ENCODE results near the gene LYST. TPM values are rescaled to one million over a fixed set of nuclear protein-coding genes. Genes with fewer than 3 reads are reported as not detected.

The LYST gene
- total and polyA plus RNA-seq, 2 donors: 25.7 to 67.4 TPM

DNA sequence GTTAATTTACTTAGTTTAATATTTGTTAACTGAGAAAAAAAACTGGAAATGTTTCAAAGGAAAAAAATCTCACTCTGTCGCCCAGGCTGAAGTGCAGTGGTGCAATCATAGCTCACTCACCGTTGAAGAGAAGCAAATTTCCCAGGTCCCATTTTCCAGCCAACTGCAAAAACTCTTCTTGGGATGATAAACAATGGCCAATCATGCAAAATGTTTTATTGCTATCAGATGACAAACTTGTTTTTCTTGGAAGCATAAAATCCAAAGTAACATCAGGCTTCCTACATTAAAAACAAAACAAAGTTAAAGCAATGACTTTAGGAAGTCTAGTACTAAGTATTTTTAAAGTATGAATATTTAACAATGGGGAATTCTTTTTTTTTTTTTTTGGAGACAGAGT is 84.9 kb downstream of the LYST start:
- 95% methylated on average over 2 of the region's 2 CpGs for WGBS
- no peaks in the 10 kb centered on the region for H3K27me3 ChIP-seq (ENCODE audit: control insufficient read depth in 2 of 2, insufficient read depth in 1 of 2, low read length in 1 of 2)
- peaks cover 25 to 72% of the 10 kb centered on the region in 2 donors for H3K36me3 ChIP-seq (ENCODE audit: control insufficient read depth in 2 of 2, insufficient read depth in 2 of 2, low read length in 1 of 2)
- no peaks in the 10 kb centered on the region for H3K4me1 ChIP-seq (ENCODE audit: control insufficient read depth in 2 of 2, insufficient read depth in 2 of 2, low read length in 2 of 2)
- no peaks in the 10 kb centered on the region for H3K9me3 ChIP-seq (ENCODE audit: control insufficient read depth in 2 of 2, insufficient read depth in 1 of 2, low read length in 1 of 2)
- H3K27ac ChIP-seq (ENCODE audit: low read depth in 1 of 2, low read length in 1 of 2): no peak overlapping the region
- H3K4me3 ChIP-seq (ENCODE audit: low read length in 2 of 2): no peak overlapping the region
- no peak for DNase-seq (ENCODE audit: low read depth in 6 of 9, low spot score in 9 of 9)

DNA sequence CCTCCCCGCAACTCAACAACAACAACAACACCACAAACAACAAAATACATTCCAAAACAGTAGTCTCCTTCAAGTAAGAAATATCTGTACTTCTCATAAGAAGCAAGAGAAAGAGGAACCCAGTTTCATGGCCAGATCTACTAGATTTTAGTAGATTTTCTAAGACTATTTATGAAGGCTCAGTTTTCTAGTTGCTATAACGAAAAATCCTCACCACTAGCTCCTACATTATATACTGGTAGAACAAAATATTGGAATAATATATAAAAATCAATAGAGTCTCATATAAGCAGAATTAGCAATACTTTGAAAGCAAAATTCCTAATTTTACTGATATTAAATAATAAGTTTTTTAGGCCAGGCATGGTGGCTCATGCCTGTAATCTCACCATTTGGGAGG is 86.9 kb downstream of the LYST start:
- Histone ChIP-seq H3K4me1 (ENCODE audit: control insufficient read depth in 2 of 2, insufficient read depth in 2 of 2, low read length in 2 of 2) (no peaks in the 10 kb centered on the region), H3K27me3 (ENCODE audit: control insufficient read depth in 2 of 2, insufficient read depth in 1 of 2, low read length in 1 of 2) (no peaks in the 10 kb centered on the region), H3K27ac (ENCODE audit: low read depth in 1 of 2, low read length in 1 of 2) (no peak overlapping the region), H3K9me3 (ENCODE audit: control insufficient read depth in 2 of 2, insufficient read depth in 1 of 2, low read length in 1 of 2) (no peaks in the 10 kb centered on the region), H3K4me3 (ENCODE audit: low read length in 2 of 2) (no peak overlapping the region), H3K36me3 (ENCODE audit: control insufficient read depth in 2 of 2, insufficient read depth in 2 of 2, low read length in 1 of 2) (peaks cover 21 to 71% of the 10 kb centered on the region in 2 donors)
- DNase-seq (ENCODE audit: low read depth in 6 of 9, low spot score in 9 of 9): no peak
- WGBS: over 99% methylated on average over 2 of the region's 2 CpGs

DNA sequence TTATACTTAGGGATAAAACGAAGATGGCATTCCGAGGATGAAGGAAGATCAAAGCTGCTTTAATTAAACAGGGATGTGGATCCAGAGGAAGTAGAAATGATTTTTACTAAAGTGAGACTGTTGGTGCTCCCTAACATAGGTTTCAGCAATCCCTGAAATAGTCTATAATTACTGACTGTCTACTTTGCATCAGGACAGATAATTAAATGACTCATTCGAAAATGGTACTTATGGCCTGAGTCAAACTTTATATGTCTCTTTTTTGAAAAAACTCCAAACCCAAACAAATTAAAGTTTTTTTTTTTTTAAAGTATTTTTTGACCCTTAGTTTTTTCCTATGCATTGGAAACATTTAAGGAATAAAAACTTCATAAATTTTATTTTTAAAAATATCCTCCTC is 90.3 kb downstream of the LYST start:
- H3K27ac ChIP-seq (ENCODE audit: low read depth in 1 of 2, low read length in 1 of 2): no peak overlapping the region
- 98% methylated on average over 3 of the region's 3 CpGs for WGBS
- no peak for DNase-seq (ENCODE audit: low read depth in 6 of 9, low spot score in 9 of 9)
- peaks cover 14 to 74% of the 10 kb centered on the region in 2 donors for H3K36me3 ChIP-seq (ENCODE audit: control insufficient read depth in 2 of 2, insufficient read depth in 2 of 2, low read length in 1 of 2)
- no peaks in the 10 kb centered on the region for H3K27me3 ChIP-seq (ENCODE audit: control insufficient read depth in 2 of 2, insufficient read depth in 1 of 2, low read length in 1 of 2)
- H3K4me3 ChIP-seq (ENCODE audit: low read length in 2 of 2): no peak overlapping the region
- H3K4me1 ChIP-seq (ENCODE audit: control insufficient read depth in 2 of 2, insufficient read depth in 2 of 2, low read length in 2 of 2): no peaks in the 10 kb centered on the region
- no peaks in the 10 kb centered on the region for H3K9me3 ChIP-seq (ENCODE audit: control insufficient read depth in 2 of 2, insufficient read depth in 1 of 2, low read length in 1 of 2)

DNA sequence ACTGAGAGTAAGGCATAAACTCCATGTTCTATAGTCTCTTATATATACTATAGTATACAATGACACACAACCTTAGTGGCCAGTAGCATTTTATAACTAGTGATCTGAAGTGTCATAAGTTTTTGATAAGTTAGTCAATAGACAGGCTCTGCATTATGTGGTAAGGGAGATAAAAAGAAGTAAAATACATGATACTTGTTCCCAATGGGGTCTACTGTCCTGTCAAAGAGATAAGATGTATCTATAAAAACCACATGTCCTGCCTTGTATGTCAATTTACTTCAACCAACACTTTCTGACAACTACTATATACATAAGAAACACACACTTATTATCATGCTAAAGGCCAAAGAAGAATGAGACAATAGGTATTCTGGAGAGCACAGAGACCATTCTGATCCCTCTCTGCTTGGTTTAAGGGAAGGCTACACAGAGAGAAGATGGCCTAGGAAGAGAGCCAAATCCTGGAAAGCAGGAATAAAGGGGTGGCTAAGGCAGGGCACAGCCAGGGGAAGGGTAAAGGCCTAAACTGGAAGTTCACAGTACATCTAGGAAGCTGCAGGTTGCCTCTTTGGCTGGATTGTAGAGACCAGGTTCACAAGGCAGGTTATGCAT is 91.4 kb downstream of the LYST start:
- Histone ChIP-seq H3K9me3 (ENCODE audit: control insufficient read depth in 2 of 2, insufficient read depth in 1 of 2, low read length in 1 of 2) (no peaks in the 10 kb centered on the region), H3K4me3 (ENCODE audit: low read length in 2 of 2) (no peak overlapping the region), H3K4me1 (ENCODE audit: control insufficient read depth in 2 of 2, insufficient read depth in 2 of 2, low read length in 2 of 2) (no peaks in the 10 kb centered on the region), H3K27me3 (ENCODE audit: control insufficient read depth in 2 of 2, insufficient read depth in 1 of 2, low read length in 1 of 2) (no peaks in the 10 kb centered on the region), H3K36me3 (ENCODE audit: control insufficient read depth in 2 of 2, insufficient read depth in 2 of 2, low read length in 1 of 2) (peaks cover 14 to 78% of the 10 kb centered on the region in 2 donors), H3K27ac (ENCODE audit: low read depth in 1 of 2, low read length in 1 of 2) (no peak overlapping the region)
- DNase-seq (ENCODE audit: low read depth in 6 of 9, low spot score in 9 of 9): no peak

DNA sequence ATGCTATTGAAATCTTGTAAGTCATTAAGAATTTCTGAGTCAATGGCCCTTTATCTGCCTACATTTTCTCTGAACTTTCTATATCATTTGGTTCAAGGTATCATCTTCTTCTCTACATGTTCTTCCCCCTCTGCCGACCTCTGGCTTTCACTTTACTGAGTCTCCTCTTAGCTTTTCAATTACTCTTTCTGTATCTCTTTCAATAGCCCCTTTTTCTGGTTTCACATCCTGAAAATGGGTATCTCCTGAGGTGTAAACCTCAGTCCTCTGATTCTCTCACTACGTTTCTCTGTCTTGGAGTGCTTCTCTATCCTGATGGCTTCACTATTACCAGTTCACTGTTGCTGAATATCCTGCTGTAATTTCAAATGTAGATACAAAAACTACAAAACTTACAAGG is 98.9 kb downstream of the LYST start:
- H3K4me1 ChIP-seq (ENCODE audit: control insufficient read depth in 2 of 2, insufficient read depth in 2 of 2, low read length in 2 of 2): no peaks in the 10 kb centered on the region
- H3K27me3 ChIP-seq (ENCODE audit: control insufficient read depth in 2 of 2, insufficient read depth in 1 of 2, low read length in 1 of 2): no peaks in the 10 kb centered on the region
- WGBS: 94% methylated on average over 2 of the region's 2 CpGs
- H3K36me3 ChIP-seq (ENCODE audit: control insufficient read depth in 2 of 2, insufficient read depth in 2 of 2, low read length in 1 of 2): peaks cover 15 to 82% of the 10 kb centered on the region in 2 donors
- H3K27ac ChIP-seq (ENCODE audit: low read depth in 1 of 2, low read length in 1 of 2): no peak overlapping the region
- no peak for DNase-seq (ENCODE audit: low read depth in 6 of 9, low spot score in 9 of 9)
- no peak overlapping the region for H3K4me3 ChIP-seq (ENCODE audit: low read length in 2 of 2)
- H3K9me3 ChIP-seq (ENCODE audit: control insufficient read depth in 2 of 2, insufficient read depth in 1 of 2, low read length in 1 of 2): no peaks in the 10 kb centered on the region

DNA sequence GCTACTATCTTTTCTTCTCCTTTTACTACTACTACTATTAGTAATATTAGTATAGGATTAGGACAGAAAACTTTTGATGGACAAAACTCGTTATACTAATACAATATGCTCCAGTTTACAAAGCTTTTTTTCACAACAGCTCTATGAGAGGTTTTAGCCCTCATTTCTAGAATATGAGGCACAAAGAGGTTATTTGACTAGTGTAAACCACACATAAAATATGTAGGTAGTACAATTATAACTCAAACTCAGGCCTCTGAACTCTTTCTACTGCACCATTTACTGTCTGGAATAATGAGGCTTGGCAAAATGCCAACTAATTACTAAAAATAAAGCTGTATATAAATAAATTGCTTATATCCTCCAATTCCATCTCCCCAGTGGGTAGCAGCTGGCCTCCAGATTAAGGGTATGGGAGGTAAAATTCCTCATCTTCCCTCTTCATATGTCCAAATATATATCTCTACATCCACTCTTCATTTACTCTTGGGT is 99.9 kb downstream of the LYST start:
- Histone ChIP-seq H3K4me1 (ENCODE audit: control insufficient read depth in 2 of 2, insufficient read depth in 2 of 2, low read length in 2 of 2) (no peaks in the 10 kb centered on the region), H3K36me3 (ENCODE audit: control insufficient read depth in 2 of 2, insufficient read depth in 2 of 2, low read length in 1 of 2) (peaks cover 13 to 82% of the 10 kb centered on the region in 2 donors), H3K9me3 (ENCODE audit: control insufficient read depth in 2 of 2, insufficient read depth in 1 of 2, low read length in 1 of 2) (no peaks in the 10 kb centered on the region), H3K27me3 (ENCODE audit: control insufficient read depth in 2 of 2, insufficient read depth in 1 of 2, low read length in 1 of 2) (no peaks in the 10 kb centered on the region), H3K27ac (ENCODE audit: low read depth in 1 of 2, low read length in 1 of 2) (no peak overlapping the region), H3K4me3 (ENCODE audit: low read length in 2 of 2) (no peak overlapping the region)
- no peak for DNase-seq (ENCODE audit: low read depth in 6 of 9, low spot score in 9 of 9)
- WGBS: 97% methylated on average over 1 of the region's 1 CpG

DNA sequence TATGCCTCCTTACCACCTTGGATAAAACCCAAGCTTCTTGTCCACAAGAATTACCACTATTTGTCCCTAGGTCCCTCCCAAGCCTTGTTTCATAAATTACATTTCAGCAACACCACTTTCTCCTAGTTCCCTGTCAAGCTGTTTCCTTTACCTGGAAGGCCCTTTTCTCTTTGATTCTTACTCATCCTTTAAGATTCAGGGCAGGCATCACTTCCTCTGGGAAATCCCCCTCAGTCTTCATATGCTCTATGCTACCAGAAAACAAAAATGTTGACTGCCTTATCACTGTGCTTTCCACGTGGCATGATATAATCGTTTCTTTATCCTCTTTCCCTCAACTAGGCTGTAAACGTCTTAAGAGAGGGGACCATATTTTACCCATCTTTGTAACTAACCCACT is 102.7 kb downstream of the LYST start:
- H3K4me3 ChIP-seq (ENCODE audit: low read length in 2 of 2): no peak overlapping the region
- H3K4me1 ChIP-seq (ENCODE audit: control insufficient read depth in 2 of 2, insufficient read depth in 2 of 2, low read length in 2 of 2): no peaks in the 10 kb centered on the region
- H3K27me3 ChIP-seq (ENCODE audit: control insufficient read depth in 2 of 2, insufficient read depth in 1 of 2, low read length in 1 of 2): no peaks in the 10 kb centered on the region
- WGBS: 90% methylated on average over 3 of the region's 3 CpGs
- peak in 1 of 9 donors; percentile 12 for DNase-seq (ENCODE audit: low read depth in 6 of 9, low spot score in 9 of 9)
- H3K9me3 ChIP-seq (ENCODE audit: control insufficient read depth in 2 of 2, insufficient read depth in 1 of 2, low read length in 1 of 2): no peaks in the 10 kb centered on the region
- H3K27ac ChIP-seq (ENCODE audit: low read depth in 1 of 2, low read length in 1 of 2): no peak overlapping the region
- H3K36me3 ChIP-seq (ENCODE audit: control insufficient read depth in 2 of 2, insufficient read depth in 2 of 2, low read length in 1 of 2): peaks cover 38 to 88% of the 10 kb centered on the region in 2 donors

DNA sequence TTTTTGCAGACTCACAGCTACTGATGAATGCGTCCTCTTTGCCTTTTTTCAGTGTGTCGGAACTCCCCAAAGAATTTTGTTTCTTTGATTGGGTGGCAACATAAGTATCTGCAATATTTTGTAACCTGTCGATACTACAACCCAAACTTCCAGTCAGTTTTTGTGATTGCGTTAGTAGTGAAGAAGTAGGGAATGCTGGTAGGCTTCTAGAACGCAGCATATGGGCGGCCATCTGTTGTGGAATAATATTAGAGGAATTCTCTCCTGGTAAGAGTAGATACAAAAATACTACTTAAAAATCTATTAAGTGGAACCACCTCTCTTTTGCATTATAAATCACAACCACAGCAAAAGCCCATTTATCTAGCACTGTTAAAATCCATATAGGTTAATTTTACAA is 107.4 kb downstream of the LYST start:
- Histone ChIP-seq H3K9me3 (ENCODE audit: control insufficient read depth in 2 of 2, insufficient read depth in 1 of 2, low read length in 1 of 2) (no peaks in the 10 kb centered on the region), H3K4me1 (ENCODE audit: control insufficient read depth in 2 of 2, insufficient read depth in 2 of 2, low read length in 2 of 2) (no peaks in the 10 kb centered on the region), H3K27me3 (ENCODE audit: control insufficient read depth in 2 of 2, insufficient read depth in 1 of 2, low read length in 1 of 2) (no peaks in the 10 kb centered on the region), H3K4me3 (ENCODE audit: low read length in 2 of 2) (no peak overlapping the region), H3K36me3 (ENCODE audit: control insufficient read depth in 2 of 2, insufficient read depth in 2 of 2, low read length in 1 of 2) (peaks cover 56 to 89% of the 10 kb centered on the region in 2 donors), H3K27ac (ENCODE audit: low read depth in 1 of 2, low read length in 1 of 2) (no peak overlapping the region)
- 99% methylated on average over 6 of the region's 6 CpGs for WGBS
- DNase-seq (ENCODE audit: low read depth in 6 of 9, low spot score in 9 of 9): no peak

DNA sequence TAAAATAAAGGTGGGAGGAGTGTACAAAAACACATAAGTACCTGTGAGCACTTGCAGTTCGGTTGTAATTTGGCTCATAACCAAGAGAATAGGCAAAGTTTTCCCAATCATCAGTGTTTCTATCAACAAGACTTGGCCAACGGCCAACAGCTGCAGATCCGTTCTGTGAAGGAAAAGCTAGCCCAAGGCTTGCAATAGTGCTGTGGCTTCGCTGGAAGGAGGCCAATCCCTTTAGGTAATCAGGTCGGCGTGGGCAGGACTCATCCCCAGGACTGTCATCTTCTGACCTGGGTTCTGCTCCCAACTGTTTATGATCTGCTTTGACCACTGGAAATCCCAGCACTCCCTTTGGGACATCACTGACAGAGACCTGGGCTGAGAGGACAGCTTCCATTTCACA is 107.8 kb downstream of the LYST start:
- no peak overlapping the region for H3K27ac ChIP-seq (ENCODE audit: low read depth in 1 of 2, low read length in 1 of 2)
- no peak for DNase-seq (ENCODE audit: low read depth in 6 of 9, low spot score in 9 of 9)

More for the DNA sequence above, 107.8 kb downstream of the LYST start:
- H3K36me3 ChIP-seq (ENCODE audit: control insufficient read depth in 2 of 2, insufficient read depth in 2 of 2, low read length in 1 of 2): peaks cover 59 to 89% of the 10 kb centered on the region in 2 donors
- 96% methylated on average over 6 of the region's 6 CpGs for WGBS
- no peaks in the 10 kb centered on the region for H3K4me1 ChIP-seq (ENCODE audit: control insufficient read depth in 2 of 2, insufficient read depth in 2 of 2, low read length in 2 of 2)
- H3K4me3 ChIP-seq (ENCODE audit: low read length in 2 of 2): no peak overlapping the region
- H3K27me3 ChIP-seq (ENCODE audit: control insufficient read depth in 2 of 2, insufficient read depth in 1 of 2, low read length in 1 of 2): no peaks in the 10 kb centered on the region
- no peaks in the 10 kb centered on the region for H3K9me3 ChIP-seq (ENCODE audit: control insufficient read depth in 2 of 2, insufficient read depth in 1 of 2, low read length in 1 of 2)

Measured in thymus (tissue), 11 donors.